Panc1 (cell line): ENCODE data around the gene PRPF4.

ENCODE experiments used
- POLR2AphosphoS5 ChIP-seq: IDR thresholded peaks from 2 replicates; pipeline ENCODE4 v1.6.1; 2012; ENCODE audit warnings: mild to moderate bottlenecking, low read depth, low read length, moderate library complexity
- SIN3A ChIP-seq: IDR thresholded peaks from 2 replicates; pipeline ENCODE4 v1.6.1; 2012; ENCODE audit warnings: low read depth, mild to moderate bottlenecking, low read length, moderate library complexity, borderline replicate concordance; ENCODE audit not compliant: insufficient read depth
- TF ChIP-seq, protein P1 (sequence below): fragments of 450-650 bp; IDR thresholded peaks from 2 replicates; pipeline ENCODE4 v1.5.1; 2017; ENCODE audit warnings: mild to moderate bottlenecking
- TF ChIP-seq, protein P2 (sequence below), 2 experiments: IDR thresholded peaks; 2 replicates each; pipeline ENCODE4 v1.6.1; 2011 to 2012; ENCODE audit warnings: low read depth in 2 of 2, control low read depth in 1 of 2, low read length in 1 of 2, mild to moderate bottlenecking in 1 of 2, moderate library complexity in 1 of 2; ENCODE audit not compliant: insufficient read depth in 1 of 2

DNA sequence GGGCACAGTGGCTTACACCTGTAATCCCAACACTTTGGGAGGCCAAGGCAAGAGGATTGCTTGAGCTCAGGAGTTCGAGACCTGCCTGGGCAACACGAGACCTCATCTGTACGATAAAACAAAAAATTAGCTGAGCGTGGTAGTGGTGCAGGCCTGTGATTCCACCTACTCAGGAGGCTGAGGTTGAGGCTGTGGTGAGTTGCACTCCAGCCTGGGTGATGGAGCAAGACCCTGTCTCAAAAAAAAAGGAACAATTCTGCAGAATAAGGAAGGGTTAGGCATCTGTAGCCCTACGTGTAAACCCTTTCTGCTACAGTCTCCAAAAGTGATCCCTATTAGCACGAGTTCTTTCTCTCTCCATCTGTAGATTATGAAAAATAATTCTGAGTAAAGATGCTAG lies 20.0 kb upstream of the PRPF4 start:
- TF ChIP-seq SIN3A = no peak
- TF ChIP-seq, protein P1, sequence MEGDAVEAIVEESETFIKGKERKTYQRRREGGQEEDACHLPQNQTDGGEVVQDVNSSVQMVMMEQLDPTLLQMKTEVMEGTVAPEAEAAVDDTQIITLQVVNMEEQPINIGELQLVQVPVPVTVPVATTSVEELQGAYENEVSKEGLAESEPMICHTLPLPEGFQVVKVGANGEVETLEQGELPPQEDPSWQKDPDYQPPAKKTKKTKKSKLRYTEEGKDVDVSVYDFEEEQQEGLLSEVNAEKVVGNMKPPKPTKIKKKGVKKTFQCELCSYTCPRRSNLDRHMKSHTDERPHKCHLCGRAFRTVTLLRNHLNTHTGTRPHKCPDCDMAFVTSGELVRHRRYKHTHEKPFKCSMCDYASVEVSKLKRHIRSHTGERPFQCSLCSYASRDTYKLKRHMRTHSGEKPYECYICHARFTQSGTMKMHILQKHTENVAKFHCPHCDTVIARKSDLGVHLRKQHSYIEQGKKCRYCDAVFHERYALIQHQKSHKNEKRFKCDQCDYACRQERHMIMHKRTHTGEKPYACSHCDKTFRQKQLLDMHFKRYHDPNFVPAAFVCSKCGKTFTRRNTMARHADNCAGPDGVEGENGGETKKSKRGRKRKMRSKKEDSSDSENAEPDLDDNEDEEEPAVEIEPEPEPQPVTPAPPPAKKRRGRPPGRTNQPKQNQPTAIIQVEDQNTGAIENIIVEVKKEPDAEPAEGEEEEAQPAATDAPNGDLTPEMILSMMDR = no peak
- TF ChIP-seq, protein P2, sequence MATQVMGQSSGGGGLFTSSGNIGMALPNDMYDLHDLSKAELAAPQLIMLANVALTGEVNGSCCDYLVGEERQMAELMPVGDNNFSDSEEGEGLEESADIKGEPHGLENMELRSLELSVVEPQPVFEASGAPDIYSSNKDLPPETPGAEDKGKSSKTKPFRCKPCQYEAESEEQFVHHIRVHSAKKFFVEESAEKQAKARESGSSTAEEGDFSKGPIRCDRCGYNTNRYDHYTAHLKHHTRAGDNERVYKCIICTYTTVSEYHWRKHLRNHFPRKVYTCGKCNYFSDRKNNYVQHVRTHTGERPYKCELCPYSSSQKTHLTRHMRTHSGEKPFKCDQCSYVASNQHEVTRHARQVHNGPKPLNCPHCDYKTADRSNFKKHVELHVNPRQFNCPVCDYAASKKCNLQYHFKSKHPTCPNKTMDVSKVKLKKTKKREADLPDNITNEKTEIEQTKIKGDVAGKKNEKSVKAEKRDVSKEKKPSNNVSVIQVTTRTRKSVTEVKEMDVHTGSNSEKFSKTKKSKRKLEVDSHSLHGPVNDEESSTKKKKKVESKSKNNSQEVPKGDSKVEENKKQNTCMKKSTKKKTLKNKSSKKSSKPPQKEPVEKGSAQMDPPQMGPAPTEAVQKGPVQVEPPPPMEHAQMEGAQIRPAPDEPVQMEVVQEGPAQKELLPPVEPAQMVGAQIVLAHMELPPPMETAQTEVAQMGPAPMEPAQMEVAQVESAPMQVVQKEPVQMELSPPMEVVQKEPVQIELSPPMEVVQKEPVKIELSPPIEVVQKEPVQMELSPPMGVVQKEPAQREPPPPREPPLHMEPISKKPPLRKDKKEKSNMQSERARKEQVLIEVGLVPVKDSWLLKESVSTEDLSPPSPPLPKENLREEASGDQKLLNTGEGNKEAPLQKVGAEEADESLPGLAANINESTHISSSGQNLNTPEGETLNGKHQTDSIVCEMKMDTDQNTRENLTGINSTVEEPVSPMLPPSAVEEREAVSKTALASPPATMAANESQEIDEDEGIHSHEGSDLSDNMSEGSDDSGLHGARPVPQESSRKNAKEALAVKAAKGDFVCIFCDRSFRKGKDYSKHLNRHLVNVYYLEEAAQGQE (IDR thresholded peaks at IDR 0.05; ENCODE audit: insufficient read depth in 1 of 2, low read depth in 2 of 2, low read length in 1 of 2) = no peak
- no peak for TF ChIP-seq POLR2AphosphoS5
